ENCODE results near the gene REPIN1.
"Not testable (repeated sequence)": the region's sequence is repeated elsewhere in the genome, so short reads cannot be mapped to it uniquely, and the experiment has no call there.

Gene REPIN1

DNA sequence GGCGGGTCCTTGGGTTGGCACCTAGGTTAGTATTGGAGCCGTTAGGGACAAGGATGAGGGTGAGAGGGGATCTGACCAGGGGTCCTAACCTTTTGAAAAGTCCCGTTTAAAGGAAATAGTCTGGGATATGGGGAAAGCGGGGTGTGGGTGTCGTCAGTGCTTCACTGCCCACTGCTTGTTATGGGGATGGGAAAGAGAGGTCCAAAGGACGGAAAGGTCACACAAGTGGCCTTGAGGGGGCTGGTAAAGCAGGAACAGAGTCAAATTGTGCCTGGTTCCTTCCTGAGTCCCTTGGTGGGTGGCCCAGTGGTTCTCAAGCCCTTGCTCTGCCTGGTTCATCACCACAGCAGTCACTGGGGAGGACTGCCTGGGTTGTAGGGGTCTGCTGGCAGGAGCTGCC lies 7.9 kb downstream of the REPIN1 start:
- DNase-seq (ENCODE audit: low read depth): no peak

DNA sequence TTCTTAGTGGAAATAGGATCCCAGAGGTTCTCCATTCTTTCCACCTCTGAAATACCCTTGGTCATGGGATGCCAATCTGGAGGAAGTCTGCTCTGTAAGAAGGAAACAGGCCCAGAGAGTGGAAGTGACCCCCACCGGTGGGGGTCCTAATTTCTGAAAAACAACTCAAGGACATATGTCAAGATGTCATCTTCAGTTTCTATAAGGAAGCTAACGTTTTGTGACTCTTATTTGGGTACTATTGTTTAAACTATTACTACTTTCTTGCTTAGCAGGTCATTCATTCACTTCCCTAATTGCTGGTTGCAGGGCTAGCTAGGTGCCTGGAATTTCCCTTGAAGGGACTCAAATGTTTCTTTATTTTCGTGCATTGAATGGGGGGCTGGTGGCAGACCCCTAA lies 8.6 kb downstream of the REPIN1 start:
- no peak for DNase-seq (ENCODE audit: low read depth)

DNA sequence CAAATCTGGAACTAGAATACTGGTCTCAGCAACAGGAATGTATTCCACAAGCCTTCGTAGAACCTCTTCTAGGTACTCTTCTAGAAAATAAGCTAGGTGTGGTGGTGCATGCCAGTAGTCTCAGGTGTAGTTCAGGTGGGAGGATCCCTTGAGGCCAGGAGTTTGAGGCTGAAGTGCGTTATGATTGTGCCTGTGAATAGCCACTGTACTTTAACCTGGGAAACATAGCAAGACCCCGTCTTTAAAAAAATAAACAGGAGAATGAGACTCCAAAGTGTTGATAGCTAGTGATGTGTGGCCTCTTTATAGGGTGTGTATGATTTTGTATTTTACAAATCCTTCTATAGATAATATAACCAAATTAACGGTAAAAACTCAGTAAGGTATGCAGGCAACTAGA lies 9.0 kb downstream of the REPIN1 start:
- DNase-seq (ENCODE audit: low read depth): no peak

DNA sequence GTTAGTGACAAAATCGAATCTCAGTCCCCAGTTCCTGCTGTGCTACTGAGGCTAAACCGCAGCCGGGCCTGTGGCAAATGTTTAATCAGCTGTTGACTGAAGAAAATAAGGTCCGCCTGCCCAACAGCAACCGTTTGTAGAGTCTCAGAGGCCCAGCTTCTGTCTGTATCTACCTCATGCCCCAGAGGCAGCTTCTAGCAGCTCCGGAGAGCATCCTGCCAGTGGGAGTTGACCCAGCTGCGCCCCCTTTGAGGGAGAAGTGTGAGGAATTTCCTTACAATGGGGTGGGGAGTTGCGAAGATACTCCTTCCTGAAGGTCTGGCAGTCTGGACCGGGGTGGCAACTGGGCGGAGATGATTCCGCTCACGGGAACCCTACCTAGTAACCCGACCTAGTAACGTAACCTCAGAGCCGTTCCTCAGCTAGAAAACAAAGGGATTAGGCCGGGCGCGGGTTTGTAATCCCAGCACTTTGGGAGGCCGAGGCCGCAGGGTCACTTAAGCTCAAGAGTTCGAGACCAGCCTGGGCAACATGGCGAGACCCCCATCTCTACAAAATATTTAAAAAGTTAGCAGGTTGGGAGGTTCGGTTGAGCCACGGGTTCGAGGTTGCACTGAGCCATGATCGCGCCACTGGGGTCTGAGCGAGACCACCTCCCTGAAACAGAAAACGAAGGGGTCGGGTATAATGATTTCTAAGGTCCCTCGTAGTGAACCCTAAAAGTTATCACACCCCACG lies 9.7 kb downstream of the REPIN1 start:
- peak; percentile 37 for DNase-seq (ENCODE audit: low read depth)

DNA sequence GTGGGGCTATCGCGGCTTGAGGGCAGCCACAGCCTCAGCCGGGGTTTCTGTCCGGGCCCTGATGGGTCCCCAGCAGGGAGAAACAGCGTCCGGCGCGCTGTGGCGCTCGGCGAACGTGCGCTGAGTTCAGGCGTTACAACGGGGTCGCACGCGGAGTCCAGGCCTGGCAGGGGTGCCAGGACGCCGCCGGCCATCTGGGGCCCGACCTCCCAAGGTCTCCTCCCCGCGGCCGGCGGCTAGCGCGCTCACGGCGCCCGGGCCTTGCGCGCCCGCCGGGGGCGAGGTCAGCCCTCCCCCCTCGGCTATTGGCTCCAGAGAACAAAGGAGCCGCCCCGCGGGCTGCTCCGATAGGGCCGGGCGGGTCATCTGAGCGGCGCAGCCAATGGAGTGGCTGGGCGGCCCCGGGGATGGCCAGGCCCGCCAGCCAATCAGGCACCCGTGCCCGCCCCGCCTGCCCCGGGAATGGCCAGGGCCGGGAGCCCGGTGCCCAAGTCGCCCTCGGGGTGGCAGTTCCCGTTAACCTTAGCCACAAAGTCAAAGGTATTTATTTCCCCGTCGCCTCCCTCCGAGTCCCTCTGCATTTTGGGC lies 10.3 kb downstream of the REPIN1 start, which contains the start of gene ZNF775:
Gene ZNF775 (plus strand): TSS at position 478 of the 588 bp plus-strand sequence. CDS start 9,141 bp downstream, outside the sequence.
- DNase-seq (ENCODE audit: low read depth): peak; percentile 89

DNA sequence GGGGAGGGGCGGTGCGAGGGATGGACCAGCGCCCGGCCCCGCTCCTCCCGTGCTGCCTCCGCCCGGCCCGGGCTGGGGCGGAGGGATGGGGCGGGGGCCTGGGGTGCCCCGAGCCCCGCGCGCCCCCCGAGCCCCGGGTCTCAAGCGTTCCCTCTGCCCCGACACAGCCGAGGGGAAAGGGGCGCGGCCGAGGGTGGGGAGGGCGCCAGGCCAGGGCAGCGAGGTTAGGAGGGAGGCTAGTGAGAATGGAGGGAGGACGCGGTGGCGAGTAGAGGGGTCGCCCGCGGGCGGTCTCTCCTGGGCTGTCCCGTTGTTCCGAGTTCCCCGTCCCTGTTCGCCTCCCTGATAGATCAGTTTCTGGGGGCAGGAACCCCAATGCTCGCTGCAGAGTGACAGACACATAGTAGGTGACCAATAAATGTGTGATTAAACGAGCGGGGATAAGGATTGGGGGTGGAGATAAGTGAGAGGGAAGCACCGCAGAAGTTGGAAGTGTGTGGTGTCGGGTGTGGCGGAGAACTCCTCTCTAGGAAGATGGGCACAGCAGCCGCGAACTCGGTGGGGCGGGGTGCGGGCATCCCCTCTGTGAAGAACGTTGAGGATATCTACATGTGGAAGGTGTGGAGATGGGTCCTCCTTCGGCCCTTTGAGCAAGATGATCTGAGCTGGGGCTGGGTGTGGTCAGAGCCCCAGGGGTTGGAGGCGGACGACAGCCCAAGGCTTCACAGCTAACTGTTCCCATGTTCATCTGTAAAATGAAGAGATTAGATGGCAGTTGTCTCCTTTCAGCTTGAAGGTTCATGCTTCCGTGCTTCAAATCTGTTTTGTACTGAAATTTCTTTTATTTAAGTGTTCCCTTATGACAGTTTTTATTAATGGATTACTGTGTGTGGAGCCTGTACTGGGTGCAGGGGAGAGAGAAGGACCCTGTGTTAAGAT lies 11.1 kb downstream of the REPIN1 start:
- DNase-seq (ENCODE audit: low read depth): no peak

DNA sequence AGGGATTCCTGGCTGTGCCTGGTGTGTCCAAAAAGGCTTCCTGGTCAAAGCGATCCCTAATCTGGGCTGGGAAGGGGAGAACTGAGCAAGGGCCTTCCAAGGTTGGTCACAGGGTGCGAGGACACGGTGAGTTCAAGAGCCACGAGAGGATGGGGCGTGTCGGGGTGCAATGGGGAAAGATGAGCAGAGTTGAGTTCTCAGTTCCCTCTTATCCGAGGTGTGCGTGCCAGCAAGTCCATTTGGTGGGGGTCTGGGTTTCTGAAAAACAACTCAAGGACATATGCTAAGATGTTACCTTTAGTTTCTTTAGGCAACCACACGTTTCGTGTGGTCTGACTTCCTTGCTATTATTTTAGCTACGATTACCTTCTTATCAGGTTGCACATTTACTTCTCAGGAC lies 11.8 kb downstream of the REPIN1 start:
- DNase-seq (ENCODE audit: low read depth): no peak

DNA sequence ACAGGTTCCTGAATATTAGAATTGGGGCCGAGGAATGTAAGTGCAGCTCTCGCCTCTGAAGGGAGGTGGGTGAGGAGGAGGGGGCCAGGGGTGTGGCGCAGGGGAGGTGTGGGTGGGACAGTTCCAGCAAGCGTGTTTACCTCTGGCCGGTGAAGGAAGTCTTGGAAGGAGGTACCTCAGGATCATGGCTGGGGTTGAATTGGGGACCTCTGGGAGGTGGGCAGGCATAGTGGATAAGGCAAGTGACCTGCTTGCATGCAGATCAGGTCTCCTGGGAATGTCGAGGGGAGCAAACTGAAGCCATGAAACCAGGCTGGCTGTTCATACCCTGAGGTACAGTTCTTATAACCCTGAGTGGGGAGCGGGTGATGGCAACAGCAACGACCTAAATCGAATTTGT lies 12.5 kb downstream of the REPIN1 start:
- no peak for DNase-seq (ENCODE audit: low read depth)

DNA sequence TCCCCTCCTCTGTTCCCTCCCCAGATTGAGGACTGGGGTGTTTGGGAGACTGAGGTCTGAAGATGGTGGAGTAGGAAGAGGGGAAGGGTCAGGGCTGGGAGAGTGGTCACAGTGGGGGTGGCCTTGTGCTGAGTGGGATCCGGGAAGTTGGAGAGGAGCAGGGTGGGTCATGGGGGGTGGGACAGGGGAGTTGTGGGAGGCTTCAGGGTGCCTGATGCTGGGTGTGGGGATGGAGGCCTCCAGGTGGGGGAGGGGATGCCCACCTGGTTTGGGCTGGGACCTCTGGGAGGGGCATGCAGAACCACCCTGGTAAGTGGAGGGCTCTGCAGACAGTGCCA lies 13.1 kb downstream of the REPIN1 start:
- DNase-seq (ENCODE audit: low read depth): no peak

DNA sequence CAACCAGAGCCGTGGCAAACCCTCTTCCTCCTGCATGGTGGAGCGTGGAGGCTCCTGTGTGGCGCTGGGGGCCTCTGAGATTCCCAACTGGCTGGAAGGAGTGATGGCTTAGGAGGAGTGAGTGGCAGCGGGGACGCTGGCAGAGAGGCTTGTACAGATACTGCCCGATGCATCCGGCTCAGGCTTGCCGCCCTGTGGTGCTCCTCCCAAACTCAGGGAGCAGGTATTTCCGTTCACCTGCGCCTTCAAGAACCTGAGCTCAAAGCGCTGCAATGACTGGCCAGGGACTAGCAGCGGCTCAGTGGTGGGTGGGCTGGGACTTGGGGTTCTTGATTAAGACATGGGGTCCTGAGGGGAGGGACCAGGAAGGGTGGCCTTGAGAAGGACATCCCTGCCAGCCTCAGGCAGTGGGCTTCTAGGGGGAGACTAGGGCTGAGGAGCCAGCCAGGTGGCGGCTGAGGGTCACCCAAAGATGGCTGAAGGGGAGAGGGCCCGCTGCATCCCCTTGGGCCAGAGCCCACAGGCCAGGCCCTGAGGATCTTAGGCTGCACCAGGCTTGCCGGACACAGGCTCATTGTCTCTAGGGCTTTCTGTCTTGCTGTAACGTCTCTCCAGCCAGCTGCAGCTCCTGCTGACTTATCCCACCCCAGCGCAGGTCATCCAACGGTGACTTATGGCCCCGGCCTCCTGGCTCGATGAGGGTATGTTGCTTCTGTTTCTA lies 13.7 kb downstream of the REPIN1 start:
- no peak for DNase-seq (ENCODE audit: low read depth)

DNA sequence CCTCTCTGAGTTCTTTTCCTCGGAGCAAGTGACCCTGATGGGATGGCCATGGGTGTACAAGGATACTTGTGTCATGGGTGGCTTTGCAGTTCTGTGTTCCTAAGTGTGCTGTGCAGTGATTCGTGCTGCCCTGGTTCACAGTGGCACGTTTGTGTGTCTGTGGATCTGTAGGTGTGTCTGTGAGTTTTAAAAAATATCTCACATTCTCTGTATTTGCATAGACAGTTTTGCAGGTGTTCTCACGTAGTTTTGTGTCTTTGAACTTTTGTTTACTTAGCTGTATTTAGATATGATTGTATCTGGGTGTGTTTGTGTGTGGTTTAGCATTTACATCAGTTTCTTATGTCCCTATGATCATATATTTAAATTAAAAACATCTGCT lies 14.2 kb downstream of the REPIN1 start:
- DNase-seq (ENCODE audit: low read depth): no peak

DNA sequence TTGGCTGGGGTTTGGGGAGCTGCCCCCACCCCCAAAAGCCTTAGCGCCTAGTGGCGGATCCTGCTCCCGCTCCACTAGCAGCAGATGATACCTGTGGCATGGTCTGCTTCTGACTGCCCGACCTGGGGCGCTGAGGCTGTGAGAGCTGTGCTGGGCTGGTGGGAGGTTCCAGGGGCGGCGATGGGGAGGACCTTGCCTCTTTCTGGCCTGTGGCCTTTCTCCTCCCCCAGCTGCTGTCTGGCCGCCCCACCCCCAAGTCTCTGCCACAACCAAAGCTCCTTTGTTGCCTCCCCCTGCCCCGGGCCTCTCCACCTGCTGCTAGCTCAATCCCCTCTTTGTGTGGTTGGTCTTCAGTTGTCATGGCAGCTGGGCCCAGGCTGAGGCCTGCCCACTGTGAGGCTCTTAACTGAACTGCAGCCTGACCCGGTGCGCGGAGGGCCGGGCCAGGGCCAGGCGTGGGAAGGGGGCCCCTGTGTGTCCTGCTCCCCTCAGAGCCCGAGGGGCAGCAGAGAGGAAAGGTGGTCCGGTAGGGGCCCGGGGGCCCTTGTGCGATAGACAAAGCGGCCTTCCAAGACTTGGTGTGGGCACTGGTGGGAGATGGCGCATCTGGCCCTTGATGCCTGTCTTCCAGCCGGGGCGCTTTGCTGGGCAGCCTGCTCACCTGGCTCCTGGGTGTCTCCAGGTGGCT lies 15.2 kb downstream of the REPIN1 start:
- no peak for DNase-seq (ENCODE audit: low read depth)

DNA sequence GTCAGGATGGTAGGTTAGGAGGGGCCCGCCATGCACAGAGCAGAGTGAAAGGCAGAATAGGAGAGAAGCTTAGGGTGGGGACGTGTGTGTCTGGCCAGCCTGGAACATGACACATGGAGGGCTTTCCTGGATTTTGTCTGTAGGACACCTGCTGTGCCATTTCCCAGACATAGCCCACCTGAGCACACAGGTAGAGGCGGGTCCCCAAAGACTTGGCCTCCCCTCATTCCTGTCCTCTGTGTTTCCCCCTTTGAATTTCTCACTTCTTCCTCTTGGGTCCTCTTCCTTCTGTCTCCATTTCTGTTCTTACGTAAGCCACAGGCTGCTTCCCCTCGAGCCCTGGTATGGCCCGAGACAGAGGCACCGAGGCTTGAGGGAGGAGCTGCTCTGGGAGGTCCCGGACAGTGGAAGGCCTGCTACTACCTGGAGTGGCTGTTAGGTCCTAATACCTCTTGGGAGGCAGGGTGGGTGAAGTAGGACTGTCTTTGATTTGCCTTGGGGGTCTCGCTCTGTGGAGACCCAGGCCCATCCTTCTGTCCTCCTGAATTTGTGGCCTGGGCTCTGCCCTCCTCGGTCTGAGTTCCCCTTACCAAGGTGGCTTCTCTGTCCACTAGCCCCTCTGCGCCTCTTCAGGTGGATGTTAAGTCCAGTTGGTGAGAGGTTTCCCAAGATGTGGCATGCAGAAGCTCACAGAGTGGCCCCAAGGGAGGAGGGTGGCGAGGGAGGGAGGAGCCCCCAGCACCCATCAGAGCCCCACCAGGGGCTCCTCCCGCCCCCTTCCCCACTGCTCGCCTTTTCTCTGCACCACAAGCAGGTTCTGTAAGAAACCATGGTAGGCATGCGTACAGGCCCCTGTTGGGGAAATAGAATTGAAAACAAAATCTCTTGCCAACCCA lies 16.0 kb downstream of the REPIN1 start:
- DNase-seq (ENCODE audit: low read depth): no peak

DNA sequence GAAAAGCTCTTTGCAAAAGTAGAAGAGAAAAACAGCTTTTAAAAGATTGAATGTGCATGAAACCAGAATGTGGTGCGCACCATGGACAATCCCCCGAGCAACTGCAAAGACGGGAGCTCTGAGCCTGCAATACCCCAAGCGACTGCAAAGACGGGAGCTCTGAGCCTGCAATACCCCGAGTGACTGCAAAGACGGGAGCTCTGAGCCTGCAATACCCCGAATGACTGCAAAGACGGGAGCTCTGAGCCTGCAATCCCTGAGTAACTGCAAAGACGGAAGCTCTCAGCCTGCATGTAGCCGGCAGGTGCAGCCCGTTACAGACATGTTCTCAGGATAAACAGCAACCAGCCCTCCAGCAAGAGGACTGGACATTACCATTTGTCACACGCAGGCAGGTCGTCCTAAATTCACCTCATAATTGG lies 16.7 kb downstream of the REPIN1 start:
- DNase-seq (ENCODE audit: low read depth): no peak

DNA sequence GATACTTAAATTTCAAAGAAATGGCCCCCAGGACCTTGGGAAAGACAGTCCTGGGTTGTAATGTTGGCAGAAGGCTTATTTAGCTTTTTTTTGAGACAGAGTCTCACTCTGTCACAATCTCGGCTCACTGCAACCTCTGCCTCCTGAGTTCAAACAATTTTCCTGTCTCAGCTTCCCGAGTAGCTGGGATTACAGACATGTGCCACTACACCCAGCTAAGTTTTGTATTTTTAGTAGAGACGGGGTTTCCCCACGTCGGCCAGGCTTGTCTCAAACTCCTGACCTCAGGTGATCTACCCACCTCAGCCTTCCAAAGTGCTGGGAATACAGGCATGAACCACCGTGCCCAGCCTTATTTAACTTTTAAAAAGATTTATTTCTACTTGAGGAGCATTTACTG lies 17.3 kb downstream of the REPIN1 start:
- not testable (repeated sequence) for DNase-seq (ENCODE audit: low read depth)

DNA sequence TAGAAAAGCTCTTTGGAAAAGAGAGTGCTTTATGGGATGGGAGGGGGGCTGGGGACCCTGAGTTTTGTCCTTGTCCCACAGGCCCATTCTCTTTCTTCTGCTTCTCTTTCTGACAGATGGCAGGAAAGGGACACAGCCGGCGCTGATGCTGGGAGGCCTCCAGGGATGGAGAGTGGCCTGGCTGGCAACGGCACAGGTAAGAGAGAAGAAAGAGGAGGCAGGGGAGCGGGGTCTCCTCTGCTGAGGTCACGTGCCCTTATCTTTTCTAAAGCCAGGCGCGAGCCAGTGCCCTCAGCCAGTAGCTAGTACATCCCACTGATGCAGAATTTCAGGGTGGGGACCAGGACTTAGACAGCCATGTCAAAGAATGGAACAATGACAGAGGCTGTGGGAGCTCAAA lies 19.7 kb downstream of the REPIN1 start:
- no peak for DNase-seq (ENCODE audit: low read depth)

DNA sequence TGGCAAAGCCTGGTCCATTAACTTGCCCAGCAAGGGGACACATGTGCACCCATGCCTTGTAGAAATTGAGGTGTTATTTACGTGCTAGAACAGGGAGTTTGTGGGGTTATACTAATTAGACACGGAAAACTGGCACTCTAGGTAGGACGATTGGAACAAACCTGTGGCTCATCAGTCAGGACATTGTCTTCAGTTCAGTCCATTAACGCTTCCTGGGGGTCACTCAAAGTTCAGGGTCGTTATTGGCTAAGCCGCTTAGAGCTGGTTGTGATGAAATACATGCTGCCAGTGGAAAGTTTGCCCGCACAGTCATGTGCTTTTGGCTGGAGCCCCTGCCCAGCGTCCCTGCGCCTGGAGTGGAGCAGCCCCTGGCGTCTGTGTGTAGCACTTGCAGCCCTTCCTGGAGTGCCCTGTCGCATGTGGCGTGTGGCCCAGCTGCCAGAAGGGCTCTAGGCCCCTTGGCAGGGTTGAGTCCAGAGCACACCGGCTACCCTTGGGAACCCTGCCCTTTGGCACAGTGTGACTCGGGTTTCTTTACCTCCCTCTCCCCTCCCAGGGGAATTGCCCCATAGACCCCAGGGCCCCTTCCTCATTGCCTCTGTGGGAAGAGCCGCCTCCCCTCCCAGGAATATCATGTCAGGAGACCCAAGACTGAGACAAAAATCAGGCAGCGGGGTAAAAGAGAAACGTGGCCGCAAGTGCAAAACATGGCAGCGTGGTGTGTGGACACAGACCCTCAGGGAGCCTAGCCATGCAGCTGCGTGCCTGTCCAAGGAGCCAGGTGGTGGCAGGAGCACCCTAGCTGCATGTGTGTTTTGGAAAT lies 20.3 kb downstream of the REPIN1 start:
- no peak for DNase-seq (ENCODE audit: low read depth)

DNA sequence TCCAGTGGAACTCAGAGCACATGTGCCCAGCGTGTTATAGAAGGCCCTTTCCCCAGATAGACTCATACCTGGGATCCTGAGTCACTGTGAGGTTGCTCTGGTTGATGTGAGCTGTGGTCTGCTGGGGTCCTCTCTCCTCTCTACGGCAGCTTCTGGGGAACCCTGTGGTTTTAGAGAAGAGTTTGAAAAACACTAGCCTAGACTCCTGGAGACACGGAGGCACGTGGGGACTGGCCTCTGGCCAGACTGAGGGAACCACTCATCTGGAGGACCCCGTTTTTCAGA lies 20.9 kb downstream of the REPIN1 start:
- DNase-seq (ENCODE audit: low read depth): no peak

DNA sequence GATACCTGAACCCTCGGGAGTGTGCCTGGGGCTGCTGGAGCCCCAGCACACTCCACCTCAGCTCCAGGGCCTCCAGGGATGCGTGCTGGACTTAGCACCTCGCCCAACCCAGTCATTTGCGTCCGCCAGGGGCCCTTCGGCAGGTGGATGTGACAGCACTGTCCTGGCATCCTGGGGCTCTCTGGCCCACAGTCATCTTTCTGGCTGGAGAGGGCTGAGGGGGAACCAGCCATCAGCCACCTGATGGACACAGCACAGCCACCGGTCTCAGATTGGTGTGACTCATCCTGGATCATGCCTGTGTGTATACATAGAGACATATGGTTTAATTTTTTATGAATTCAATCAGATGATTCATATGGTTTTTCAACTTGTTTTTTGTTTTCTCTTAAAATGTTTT lies 21.6 kb downstream of the REPIN1 start:
- no peak for DNase-seq (ENCODE audit: low read depth)

DNA sequence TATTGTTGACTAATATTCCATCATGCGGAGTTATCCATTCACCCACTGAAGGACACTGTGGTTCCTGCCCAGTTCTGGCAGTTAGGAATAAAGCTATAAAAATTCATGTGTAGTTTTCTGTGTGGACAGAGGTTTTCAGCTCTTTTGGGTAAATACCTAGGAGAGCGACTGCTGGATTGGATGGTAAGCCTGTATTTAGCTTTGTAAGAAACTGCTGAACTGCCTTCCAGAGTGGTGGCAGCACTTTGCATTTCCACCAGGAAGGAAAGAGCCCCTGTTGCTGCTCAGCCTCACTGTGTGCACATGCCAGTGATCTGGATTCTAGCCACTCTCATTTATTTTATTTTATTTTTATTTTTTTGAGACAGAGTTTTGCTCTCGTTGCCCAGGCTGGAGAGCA lies 24.7 kb downstream of the REPIN1 start:
- DNase-seq (ENCODE audit: low read depth): no peak

Measured in T follicular helper cell (primary cell).